Endothelial cell of umbilical vein (primary cell): ENCODE measurements around the gene PLA2G4E.

Experiments used
- CTCF ChIP-seq, 2 donors: IDR thresholded peaks; 1 replicate in 1 of 2; 2 replicates in 1 of 2; pipeline ENCODE4 v1.5.1; 2011; ENCODE audit warnings: low read length in 2 of 2, mild to moderate bottlenecking in 2 of 2, moderate library complexity in 2 of 2, control low read depth in 1 of 2, inconsistent platforms in 1 of 2, low read depth in 1 of 2; ENCODE audit not compliant: insufficient read depth in 1 of 2; ENCODE audit errors: extremely low read depth in 1 of 2
- MYC ChIP-seq: IDR thresholded peaks from one replicate; pipeline ENCODE4 v1.6.1; 2011; ENCODE audit warnings: mild to moderate bottlenecking, low read depth, low read length
- POLR2A ChIP-seq: IDR thresholded peaks from 2 replicates; pipeline ENCODE4 v1.6.1; 2012; ENCODE audit warnings: low read depth, mild to moderate bottlenecking, control low read depth, low read length
- POLR2AphosphoS5 ChIP-seq: IDR thresholded peaks from 2 replicates; pipeline ENCODE4 v1.6.1; 2012; ENCODE audit warnings: low read depth, mild to moderate bottlenecking, control low read depth, low read length, moderate library complexity; ENCODE audit not compliant: insufficient read depth

GRCh38 chr15:41932101-41932500, 88.7 kb downstream of the PLA2G4E start:
- TF ChIP-seq CTCF (IDR thresholded peaks at IDR 0.05; ENCODE audit: extremely low read depth in 1 of 2, insufficient read depth in 1 of 2, low read depth in 1 of 2, low read length in 2 of 2) (no peak), POLR2A (no peak), MYC (no peak), POLR2AphosphoS5 (no peak)
